NCI-H2171 treated with DMSO at 0.1 percent for 48 hours (cell line): ENCODE measurements around the gene CLDN24.

Experiments
- DNase-seq: peaks from one replicate; lab custom pipeline; 2025; lab: John Stamatoyannopoulos, UW

CLDN24 gene

GRCh38 chr4:183321079-183321478 is 1.1 kb downstream of the CLDN24 start:
- no peak for DNase-seq

- no peak for DNase-seq
Observed at GRCh38 chr4:183320211-183321059, 1.8 kb downstream of the CLDN24 start, which contains the start of gene CLDN22. TSS of gene CLDN22 (minus strand) at chr4:183320276. CDS start at chr4:183320218, 58 bp downstream.

- no peak for DNase-seq
Observed at GRCh38 chr4:183318656-183319055, 3.6 kb downstream of the CLDN24 start.

- no peak for DNase-seq
Observed at GRCh38 chr4:183314806-183315205, 7.4 kb downstream of the CLDN24 start.

- DNase-seq, result no peak
Observed at GRCh38 chr4:183314336-183314735, 7.9 kb downstream of the CLDN24 start.

GRCh38 chr4:183312841-183313240 is 9.4 kb downstream of the CLDN24 start:
- DNase-seq, result no peak

GRCh38 chr4:183306811-183307210 is 15.4 kb downstream of the CLDN24 start:
- peak; percentile 76 for DNase-seq

- no peak for DNase-seq
Observed at GRCh38 chr4:183304538-183304937, 17.7 kb downstream of the CLDN24 start.

GRCh38 chr4:183304067-183304466 is 18.2 kb downstream of the CLDN24 start:
- DNase-seq, result no peak

GRCh38 chr4:183303301-183303700 is 18.9 kb downstream of the CLDN24 start:
- no peak for DNase-seq

GRCh38 chr4:183300655-183301054 is 21.6 kb downstream of the CLDN24 start:
- no peak for DNase-seq

- DNase-seq, result no peak
Observed at GRCh38 chr4:183300070-183300469, 22.2 kb downstream of the CLDN24 start.

GRCh38 chr4:183299464-183299863 is 22.8 kb downstream of the CLDN24 start:
- no peak for DNase-seq

GRCh38 chr4:183297675-183298074 is 24.6 kb downstream of the CLDN24 start:
- DNase-seq, result no peak

GRCh38 chr4:183295711-183296110 is 26.5 kb downstream of the CLDN24 start:
- DNase-seq, result no peak

- no peak for DNase-seq
Observed at GRCh38 chr4:183291070-183291469, 31.2 kb downstream of the CLDN24 start.

- DNase-seq, result no peak
Observed at GRCh38 chr4:183289688-183290087, 32.5 kb downstream of the CLDN24 start.

- DNase-seq, result no peak
Observed at GRCh38 chr4:183288955-183289354, 33.3 kb downstream of the CLDN24 start.

GRCh38 chr4:183287677-183288076 is 34.5 kb downstream of the CLDN24 start:
- DNase-seq, result no peak

- no peak for DNase-seq
Observed at GRCh38 chr4:183287309-183287659, 34.9 kb downstream of the CLDN24 start.

GRCh38 chr4:183286590-183287308 is 35.5 kb downstream of the CLDN24 start:
- no peak for DNase-seq

GRCh38 chr4:183285886-183286285 is 36.3 kb downstream of the CLDN24 start:
- DNase-seq, result no peak

- DNase-seq, result no peak
Observed at GRCh38 chr4:183284965-183285364, 37.3 kb downstream of the CLDN24 start.
